GM12878 (cell line): ENCODE results near the gene GOLPH3. TPM values are rescaled to one million over a fixed set of nuclear protein-coding genes. Genes with fewer than 3 reads are reported as not detected.

Experiments used
- ATAC-seq: fragments of 200-7000 bp; cut with Tn5 transposase; 3 replicates; pipeline ENCODE4 v1.9.1; 2020; ENCODE audit warnings: mild to moderate bottlenecking, moderate library complexity
- BruUV-seq: library from RNA; stranded (reverse); fragments of 400-500 nt; replicated peaks from 2 replicates; lab custom pipeline; 2021; lab: Mats Ljungman, UMichigan
- CTCF ChIA-PET: fragments of 300-600 bp; sonication (Branson Sonifier 250); formaldehyde crosslinking; extraction: SDS; loops from one replicate; lab custom pipeline; 2021; ENCODE audit warnings: inconsistent platforms; lab: Yijun Ruan, JAX
- POLR2A ChIA-PET: fragments of 350-600 bp; formaldehyde crosslinking; extraction: SDS; loops from one replicate; lab custom pipeline; 2021; ENCODE audit warnings: inconsistent platforms; lab: Charles Lee
- RAD21 ChIA-PET: fragments of 300-600 bp; sonication (Branson Sonifier 250); formaldehyde crosslinking; loops from one replicate; lab custom pipeline; 2023; ENCODE audit warnings: antibody characterized with exemption; ENCODE audit not compliant: unreplicated experiment; lab: Charles Lee
- SMC1A ChIA-PET: fragments of 300-600 bp; sonication (Branson Sonifier 250); formaldehyde crosslinking; loops from one replicate; lab custom pipeline; 2023; ENCODE audit not compliant: unreplicated experiment, uncharacterized antibody; lab: Charles Lee
- DNase-seq: peaks from one replicate; pipeline ENCODE4 v3.0.0-alpha.2; 2011; ENCODE audit warnings: low read depth, low spot score
- FAIRE-seq: peaks from 3 replicates; lab custom pipeline; 2011; peaks lifted over from hg19 to GRCh38; lab: Jason Lieb, UNC
- H2AFZ ChIP-seq: 2 replicates; pipeline ENCODE4 v1.6.0; 2011; ENCODE audit warnings: low read depth, low read length, control low read depth; ENCODE audit not compliant: control insufficient read depth
- H3K27ac ChIP-seq: 2 replicates; pipeline ENCODE4 v1.5.1; 2011; ENCODE audit warnings: control low read depth; ENCODE audit not compliant: control insufficient read depth, insufficient read depth
- H3K27me3 ChIP-seq, 2 experiments: replicated peaks in 1 of 2; 2 replicates each; pipeline versions ENCODE4 v1.6.0 to v1.6.1; 2011; ENCODE audit warnings: low read length in 1 of 2; ENCODE audit not compliant: control insufficient read depth in 2 of 2, insufficient read depth in 2 of 2
- H3K36me3 ChIP-seq, 2 experiments: 2 replicates each; pipeline ENCODE4 v1.5.1; 2011; ENCODE audit warnings: low read length in 1 of 2; ENCODE audit not compliant: control insufficient read depth in 2 of 2, insufficient read depth in 2 of 2
- H3K4me1 ChIP-seq: 2 replicates; pipeline ENCODE4 v1.6.1; 2011; ENCODE audit warnings: mild to moderate bottlenecking, low read length, moderate library complexity, mixed read lengths; ENCODE audit not compliant: control insufficient read depth, insufficient read depth
- H3K4me2 ChIP-seq: 2 replicates; pipeline ENCODE4 v1.6.0; 2011; ENCODE audit warnings: control low read depth; ENCODE audit not compliant: control insufficient read depth, insufficient read depth
- H3K4me3 ChIP-seq: fragments of 200-600 bp; sonication (generic); 2 replicates; pipeline ENCODE4 v1.5.1; 2016
- H3K79me2 ChIP-seq: 2 replicates; pipeline ENCODE4 v1.6.0; 2011; ENCODE audit warnings: low read length; ENCODE audit not compliant: control insufficient read depth, insufficient read depth
- H3K9ac ChIP-seq: 2 replicates; pipeline ENCODE4 v1.8.0; 2011; ENCODE audit warnings: low read length, control low read depth, mixed read lengths; ENCODE audit not compliant: control insufficient read depth, insufficient read depth
- H3K9me3 ChIP-seq: replicated peaks from 3 replicates; pipeline ENCODE4 v1.5.1; 2011; ENCODE audit warnings: mild to moderate bottlenecking, low read length; ENCODE audit not compliant: control insufficient read depth, insufficient read depth
- H4K20me1 ChIP-seq: 2 replicates; pipeline ENCODE4 v1.6.0; 2011; ENCODE audit not compliant: control insufficient read depth, insufficient read depth
- EGR1 ChIP-seq, 2 experiments: IDR thresholded peaks; 1 replicate in 1 of 2; 2 replicates in 1 of 2; pipeline ENCODE4 v1.6.1; 2011 to 2012; ENCODE audit warnings: low read depth in 2 of 2, low read length in 2 of 2, borderline replicate concordance in 1 of 2, mild to moderate bottlenecking in 1 of 2, moderate library complexity in 1 of 2
- ELK1 ChIP-seq: IDR thresholded peaks from 2 replicates; pipeline ENCODE4 v1.6.1; 2012; ENCODE audit warnings: low read depth, low read length, improper control_type of control experiment
- GATAD2B ChIP-seq: fragments of 450-650 bp; conservative IDR thresholded peaks from 2 replicates; pipeline ENCODE4 v1.6.1; 2017; ENCODE audit warnings: low read depth, mild to moderate bottlenecking, moderate library complexity
- IRF4 ChIP-seq: IDR thresholded peaks from 2 replicates; pipeline ENCODE4 v1.6.1; 2011; ENCODE audit warnings: low read depth, low read length
- NBN ChIP-seq: fragments of 450-650 bp; IDR thresholded peaks from 2 replicates; pipeline ENCODE4 v1.6.1; 2016
- SUPT20H ChIP-seq: IDR thresholded peaks from 2 replicates; pipeline ENCODE4 v1.6.1; 2011; ENCODE audit warnings: low read depth, mild to moderate bottlenecking, low read length, moderate library complexity, borderline replicate concordance; ENCODE audit not compliant: control insufficient read depth
- SUZ12 ChIP-seq: fragments of 200-600 bp; sonication (generic); IDR thresholded peaks from one replicate; pipeline ENCODE4 v1.6.1; 2018; ENCODE audit warnings: antibody characterized with exemption, mild to moderate bottlenecking; ENCODE audit not compliant: unreplicated experiment
- WRNIP1 ChIP-seq: IDR thresholded peaks from 2 replicates; pipeline ENCODE4 v1.6.1; 2011; ENCODE audit warnings: low read depth, low read length, improper control_type of control experiment, borderline replicate concordance
- YY1 ChIP-seq: IDR thresholded peaks from 2 replicates; pipeline ENCODE4 v1.6.1; 2011; ENCODE audit warnings: low read depth, mild to moderate bottlenecking, low read length
- ZNF384 ChIP-seq: IDR thresholded peaks from 2 replicates; pipeline ENCODE4 v1.6.1; 2012; ENCODE audit warnings: low read depth, mild to moderate bottlenecking, low read length, improper control_type of control experiment, borderline replicate concordance
- ZNF622 ChIP-seq: fragments of 450-650 bp; IDR thresholded peaks from 2 replicates; pipeline ENCODE4 v1.6.1; 2017; ENCODE audit warnings: mild to moderate bottlenecking, inconsistent platforms
- WGBS: methylation state at CpG from one replicate; pipeline ENCODE4 v1.1.6; 2016; ENCODE audit warnings: low lambda C conversion rate; ENCODE audit not compliant: insufficient replicate concordance, insufficient coverage; ENCODE audit errors: missing lambda C conversion rate; 5-methylcytosine and 5-hydroxymethylcytosine counted together
- in situ Hi-C: fragments of 300-500 bp; cut with MboI; formaldehyde crosslinking; loops from 9 replicates; pipeline ENCODE4 v1.14.3; 2018; ENCODE audit warnings: mixed read lengths
- intact Hi-C: fragments of 100-400 bp; cut with micrococcal nuclease; formaldehyde crosslinking; loops from one replicate; pipeline ENCODE4 v1.14.2; 2022; ENCODE audit not compliant: unreplicated experiment
- polyA plus RNA-seq, 11 experiments: library from polyadenylated mRNA; depleted of rRNA in 4 of 11; unstranded in 6 of 11; stranded (reverse) in 5 of 11; fragments of >200 nt; fragmentation: Nextera tagmentation in 4 of 11; fragmentation: Illumina TruSeq in 1 of 11; extraction: Ambion mirVana in 4 of 11; extraction: Trizol in 1 of 11; gene quantifications; 1 replicate in 1 of 11; 2 replicates in 10 of 11; pipeline versions ENCODE4 v1.2.1 to v1.2.3, GENCODE V29; 2011 to 2016; ENCODE audit warnings: inconsistent platforms in 2 of 11, missing spikeins in 2 of 11, low read depth in 1 of 11
- total RNA-seq, 4 experiments: library from RNA; depleted of rRNA in 3 of 4; stranded (reverse); fragments of >200 nt in 3 of 4; fragmentation: Illumina TruSeq in 1 of 4; extraction: Trizol in 1 of 4; gene quantifications; 2 replicates each; pipeline versions ENCODE4 v1.2.1 to v1.2.3, GENCODE V29; 2013 to 2021

The GOLPH3 gene
- total and polyA plus RNA-seq, 10 of the 15 experiments (the other 5 are each of a cell fraction or from before 2014, with no cell fraction given) = 14.0 to 79.7 (median 43.2) TPM

DNA sequence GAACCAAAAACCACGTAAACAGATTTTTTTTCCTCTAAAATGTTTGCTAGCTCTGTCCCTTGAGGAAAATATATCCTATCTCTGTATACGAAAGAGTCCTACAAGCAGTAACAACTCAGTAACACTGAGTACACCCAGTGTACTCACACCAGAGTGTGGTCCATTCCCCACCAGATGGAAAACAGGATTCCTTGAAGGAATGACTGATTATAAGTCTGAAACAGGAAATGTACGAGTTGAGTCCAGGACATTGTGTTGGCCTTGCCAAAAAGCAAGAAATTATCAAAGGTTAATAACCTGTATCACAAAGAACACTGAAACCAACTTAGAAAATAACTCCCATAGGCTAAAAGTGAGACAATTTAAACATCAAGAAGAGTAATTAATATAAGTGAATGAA lies 20.4 kb downstream of the GOLPH3 start (continued):
- TF ChIP-seq SUPT20H (no peak), WRNIP1 (no peak), ZNF622 (no peak)

DNA sequence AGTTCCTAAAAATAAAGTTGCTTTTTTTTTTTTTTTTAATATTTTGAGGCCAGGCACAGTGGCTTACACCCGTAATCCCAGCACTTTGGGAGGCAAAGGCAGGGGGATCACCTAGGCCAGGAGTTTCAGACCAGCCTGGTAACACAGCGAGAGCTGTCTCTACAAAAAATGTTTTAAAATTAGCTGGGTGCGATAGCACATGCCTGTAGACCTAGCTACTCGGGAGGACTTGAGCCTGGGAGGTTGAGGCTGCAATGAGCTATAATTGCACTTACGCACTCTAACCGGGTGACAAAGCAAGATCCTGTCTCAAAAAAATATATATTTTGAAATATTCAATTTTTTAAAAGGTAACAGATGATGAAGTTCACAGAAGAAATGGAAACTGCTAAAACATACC lies 22.9 kb downstream of the GOLPH3 start:
- no peaks in the 10 kb centered on the region for H4K20me1 ChIP-seq
- peaks cover 92% of the 10 kb centered on the region for H3K79me2 ChIP-seq
- ATAC-seq = no peak
- ChIA-PET RAD21 (no interaction called here), POLR2A (interaction anchor here (0.7 kb wide), 1 partner anchor 14 kb away, joined by 6 read pairs; no protein-coding TSS in a partner anchor), SMC1A (interaction anchor here (0.7 to 3.3 kb wide), 5 partner anchors 8 to 391 kb away, joined by 3 to 12 read pairs (median 4); no protein-coding TSS in a partner anchor), CTCF (interaction anchor here (0.6 to 1.4 kb wide), 6 partner anchors 10 to 1980 kb away, joined by 3 to 4 read pairs (median 3); no protein-coding TSS in a partner anchor)
- no peak overlapping the region for H2AFZ ChIP-seq
- in situ Hi-C loops = no loop called here
- WGBS = 98% methylated on average over 6 of the region's 6 CpGs
- H3K9ac ChIP-seq = no peak overlapping the region
- no peak overlapping the region for H3K27ac ChIP-seq
- TF ChIP-seq IRF4 (no peak), GATAD2B (no peak), ZNF622 (no peak), ELK1 (no peak), SUZ12 (no peak), YY1 (no peak), EGR1 (IDR thresholded peaks at IDR 0.05; ENCODE audit: borderline replicate concordance in 1 of 2, low read depth in 2 of 2, low read length in 2 of 2) (no peak), NBN (no peak), ZNF384 (no peak)
- no peaks in the 10 kb centered on the region for H3K9me3 ChIP-seq
- H3K4me2 ChIP-seq = no peak overlapping the region
- H3K36me3 ChIP-seq = peaks cover 0 to under 1% of the 10 kb centered on the region in 2 experiments; a peak in 2 of 4 replicates
- no peak overlapping the region for H3K4me3 ChIP-seq
- FAIRE-seq = no peak
- H3K4me1 ChIP-seq = peaks cover 15% of the 10 kb centered on the region
- intact Hi-C loops = no loop called here
- no peaks in the 10 kb centered on the region for H3K27me3 ChIP-seq
- DNase-seq = no peak
- BruUV-seq = no TSS peak
